Measurements from ENCODE around the gene ABCA7.

- TF ChIP-seq, protein P1, sequence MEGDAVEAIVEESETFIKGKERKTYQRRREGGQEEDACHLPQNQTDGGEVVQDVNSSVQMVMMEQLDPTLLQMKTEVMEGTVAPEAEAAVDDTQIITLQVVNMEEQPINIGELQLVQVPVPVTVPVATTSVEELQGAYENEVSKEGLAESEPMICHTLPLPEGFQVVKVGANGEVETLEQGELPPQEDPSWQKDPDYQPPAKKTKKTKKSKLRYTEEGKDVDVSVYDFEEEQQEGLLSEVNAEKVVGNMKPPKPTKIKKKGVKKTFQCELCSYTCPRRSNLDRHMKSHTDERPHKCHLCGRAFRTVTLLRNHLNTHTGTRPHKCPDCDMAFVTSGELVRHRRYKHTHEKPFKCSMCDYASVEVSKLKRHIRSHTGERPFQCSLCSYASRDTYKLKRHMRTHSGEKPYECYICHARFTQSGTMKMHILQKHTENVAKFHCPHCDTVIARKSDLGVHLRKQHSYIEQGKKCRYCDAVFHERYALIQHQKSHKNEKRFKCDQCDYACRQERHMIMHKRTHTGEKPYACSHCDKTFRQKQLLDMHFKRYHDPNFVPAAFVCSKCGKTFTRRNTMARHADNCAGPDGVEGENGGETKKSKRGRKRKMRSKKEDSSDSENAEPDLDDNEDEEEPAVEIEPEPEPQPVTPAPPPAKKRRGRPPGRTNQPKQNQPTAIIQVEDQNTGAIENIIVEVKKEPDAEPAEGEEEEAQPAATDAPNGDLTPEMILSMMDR (conservative IDR thresholded peaks at IDR 0.05): no peak
- TF ChIP-seq ZFX (IDR thresholded peaks at IDR 0.05): no peak
Measured at GRCh38 chr19:996051-996838, 43.7 kb upstream of the ABCA7 start.
